ENCODE data around the gene CLVS2. TPM values are rescaled to one million over a fixed set of nuclear protein-coding genes. Genes with fewer than 3 reads are reported as not detected.

The CLVS2 gene
- total RNA-seq, 4 donors from 2014 or later: 0.27 to 0.54 (median 0.50) TPM; not detected in 1

DNA sequence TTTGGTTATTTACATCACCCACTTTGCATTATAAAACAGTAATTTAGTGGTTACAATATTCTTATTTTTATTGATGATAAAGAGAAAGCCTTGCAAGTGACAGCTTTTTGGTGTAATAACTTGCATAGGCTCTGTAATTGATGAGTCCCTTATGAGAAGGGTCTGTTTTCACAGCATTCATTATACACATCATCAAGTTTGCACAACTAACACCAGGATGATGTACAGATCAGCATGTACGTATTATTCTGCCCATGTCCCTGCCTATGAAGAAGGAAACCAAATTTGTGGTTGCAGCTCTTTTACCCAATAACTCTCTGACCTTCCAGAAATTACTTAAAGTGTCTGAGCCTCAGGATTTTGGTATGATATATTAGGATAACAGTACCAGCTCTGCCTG is 59.2 kb downstream of the CLVS2 start:
- no peak overlapping the region for H3K27ac ChIP-seq

DNA sequence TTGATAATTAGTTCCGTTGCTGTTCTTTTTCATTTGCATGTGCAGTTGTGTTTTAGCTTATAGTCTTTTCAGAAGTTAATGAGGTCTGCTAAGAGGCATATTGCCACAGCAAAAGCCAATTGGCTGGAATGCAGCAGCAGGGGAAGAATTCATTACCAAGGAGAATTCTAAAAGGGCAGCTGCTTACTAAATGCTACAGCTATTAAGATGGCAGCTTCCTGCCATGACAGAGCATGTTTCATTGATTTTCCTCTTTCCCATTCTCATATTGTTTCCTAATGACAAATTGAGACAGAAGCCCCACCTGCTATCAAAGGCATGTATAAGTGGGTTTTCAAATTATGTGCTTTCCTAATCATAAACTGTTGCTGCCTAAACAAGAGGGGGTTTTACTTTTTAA is 66.6 kb downstream of the CLVS2 start:
- no peaks in the 10 kb centered on the region for H3K36me3 ChIP-seq
- no peak overlapping the region for H3K27ac ChIP-seq
- H3K9me3 ChIP-seq: no peaks in the 10 kb centered on the region
- TF ChIP-seq, protein P1, sequence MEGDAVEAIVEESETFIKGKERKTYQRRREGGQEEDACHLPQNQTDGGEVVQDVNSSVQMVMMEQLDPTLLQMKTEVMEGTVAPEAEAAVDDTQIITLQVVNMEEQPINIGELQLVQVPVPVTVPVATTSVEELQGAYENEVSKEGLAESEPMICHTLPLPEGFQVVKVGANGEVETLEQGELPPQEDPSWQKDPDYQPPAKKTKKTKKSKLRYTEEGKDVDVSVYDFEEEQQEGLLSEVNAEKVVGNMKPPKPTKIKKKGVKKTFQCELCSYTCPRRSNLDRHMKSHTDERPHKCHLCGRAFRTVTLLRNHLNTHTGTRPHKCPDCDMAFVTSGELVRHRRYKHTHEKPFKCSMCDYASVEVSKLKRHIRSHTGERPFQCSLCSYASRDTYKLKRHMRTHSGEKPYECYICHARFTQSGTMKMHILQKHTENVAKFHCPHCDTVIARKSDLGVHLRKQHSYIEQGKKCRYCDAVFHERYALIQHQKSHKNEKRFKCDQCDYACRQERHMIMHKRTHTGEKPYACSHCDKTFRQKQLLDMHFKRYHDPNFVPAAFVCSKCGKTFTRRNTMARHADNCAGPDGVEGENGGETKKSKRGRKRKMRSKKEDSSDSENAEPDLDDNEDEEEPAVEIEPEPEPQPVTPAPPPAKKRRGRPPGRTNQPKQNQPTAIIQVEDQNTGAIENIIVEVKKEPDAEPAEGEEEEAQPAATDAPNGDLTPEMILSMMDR (IDR thresholded peaks at IDR 0.05): no peak
- TF ChIP-seq POLR2A (IDR thresholded peaks at IDR 0.05) (no peak), POLR2AphosphoS5 (IDR thresholded peaks at IDR 0.05) (no peak), EP300 (IDR thresholded peaks at IDR 0.05) (no peak)
- WGBS, 2 donors (ENCODE audit: low coverage in 1 of 2): 40 to 60% methylated on average over 1 of the region's 1 CpG
- H3K4me3 ChIP-seq: no peak overlapping the region
- H3K27me3 ChIP-seq: no peaks in the 10 kb centered on the region
- H3K4me1 ChIP-seq: no peaks in the 10 kb centered on the region
- ATAC-seq: no peak

More for the DNA sequence above, 59.2 kb downstream of the CLVS2 start:
- H3K36me3 ChIP-seq: no peaks in the 10 kb centered on the region
- no peak overlapping the region for H3K4me3 ChIP-seq
- no peak for ATAC-seq
- 70 to 81% methylated on average over 1 of the region's 1 CpG for WGBS, 2 donors (ENCODE audit: low coverage in 1 of 2)
- H3K4me1 ChIP-seq: no peaks in the 10 kb centered on the region
- no peaks in the 10 kb centered on the region for H3K27me3 ChIP-seq
- TF ChIP-seq, protein P1 (IDR thresholded peaks at IDR 0.05): no peak
- TF ChIP-seq POLR2AphosphoS5 (IDR thresholded peaks at IDR 0.05) (no peak), EP300 (IDR thresholded peaks at IDR 0.05) (no peak), POLR2A (IDR thresholded peaks at IDR 0.05) (no peak)
- H3K9me3 ChIP-seq: no peaks in the 10 kb centered on the region

- no peak for ATAC-seq
- WGBS, 2 donors (ENCODE audit: low coverage in 1 of 2): 44 to 67% methylated on average over 2 of the region's 2 CpGs
- TF ChIP-seq, protein P1 (IDR thresholded peaks at IDR 0.05): no peak
- TF ChIP-seq POLR2AphosphoS5 (IDR thresholded peaks at IDR 0.05): no peak
- TF ChIP-seq POLR2A (IDR thresholded peaks at IDR 0.05): no peak
- Histone ChIP-seq H3K27me3 (no peaks in the 10 kb centered on the region), H3K36me3 (no peaks in the 10 kb centered on the region), H3K27ac (no peak overlapping the region), H3K4me3 (no peak overlapping the region), H3K4me1 (no peaks in the 10 kb centered on the region), H3K9me3 (no peaks in the 10 kb centered on the region)
These were observed 68.0 kb downstream of the CLVS2 start for GRCh38 chr6:123064038-123064437.

GRCh38 chr6:123074616-123075015 is 78.6 kb downstream of the CLVS2 start:
- no peak for TF ChIP-seq POLR2A (IDR thresholded peaks at IDR 0.05)
- TF ChIP-seq, protein P1 (IDR thresholded peaks at IDR 0.05): no peak
- TF ChIP-seq EP300 (IDR thresholded peaks at IDR 0.05): no peak
- TF ChIP-seq POLR2AphosphoS5 (IDR thresholded peaks at IDR 0.05): no peak

DNA sequence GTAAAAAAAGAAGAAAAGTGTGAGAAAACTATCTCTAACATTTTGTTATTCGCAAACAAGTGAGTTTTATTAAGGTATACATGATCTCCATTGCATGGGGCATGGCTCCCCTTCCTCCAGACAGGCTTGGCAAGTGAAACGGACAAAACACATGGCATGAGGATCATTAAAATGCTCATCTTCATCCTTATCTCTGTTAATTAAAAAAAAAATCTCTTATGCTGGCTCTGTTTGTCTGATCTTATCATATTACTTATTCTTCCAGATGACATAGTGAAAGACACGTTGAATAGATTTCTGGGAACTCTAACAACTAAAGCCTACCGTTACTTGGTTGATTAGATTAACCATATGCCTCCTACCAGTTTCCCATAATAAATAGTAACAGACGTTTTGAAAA is 89.4 kb downstream of the CLVS2 start:
- no peak for ATAC-seq
- H3K36me3 ChIP-seq: no peaks in the 10 kb centered on the region
- no peak overlapping the region for H3K4me3 ChIP-seq
- no peaks in the 10 kb centered on the region for H3K4me1 ChIP-seq
- TF ChIP-seq POLR2A (IDR thresholded peaks at IDR 0.05) (no peak), POLR2AphosphoS5 (IDR thresholded peaks at IDR 0.05) (no peak), EP300 (IDR thresholded peaks at IDR 0.05) (no peak)
- TF ChIP-seq, protein P1 (IDR thresholded peaks at IDR 0.05): no peak
- H3K27me3 ChIP-seq: no peaks in the 10 kb centered on the region
- peaks cover 0 to 5% (median 0%) of the 10 kb centered on the region in 3 donors for H3K9me3 ChIP-seq
- H3K27ac ChIP-seq: no peak overlapping the region
- 58 to 73% methylated on average over 4 to 5 of the region's 5 CpGs for WGBS, 2 donors (ENCODE audit: low coverage in 1 of 2)

More at GRCh38 chr6:123074616-123075015, 78.6 kb downstream of the CLVS2 start:
- no peaks in the 10 kb centered on the region for H3K9me3 ChIP-seq
- no peak overlapping the region for H3K27ac ChIP-seq
- no peak for ATAC-seq
- no peak overlapping the region for H3K4me3 ChIP-seq
- H3K4me1 ChIP-seq: no peaks in the 10 kb centered on the region
- 81 to 100% methylated on average over 2 of the region's 2 CpGs for WGBS, 2 donors (ENCODE audit: low coverage in 1 of 2)
- no peaks in the 10 kb centered on the region for H3K36me3 ChIP-seq
- H3K27me3 ChIP-seq: no peaks in the 10 kb centered on the region
